Panc1 (cell line): ENCODE measurements around the gene NFIB. TPM values are rescaled to one million over a fixed set of nuclear protein-coding genes. Genes with fewer than 3 reads are reported as not detected.

ENCODE experiments used
- ATAC-seq: fragments of 200-7000 bp; cut with Tn5 transposase; 2 replicates; pipeline ENCODE4 v1.9.1; 2020; ENCODE audit warnings: mild to moderate bottlenecking, moderate library complexity
- BruUV-seq: library from RNA; stranded (reverse); fragments of 400-500 nt; replicated peaks from 2 replicates; lab custom pipeline; 2021; lab: Mats Ljungman, UMichigan
- CTCF ChIA-PET: fragments of 300-600 bp; sonication (Branson Sonifier 250); formaldehyde crosslinking; loops from one replicate; lab custom pipeline; 2022; ENCODE audit warnings: antibody characterized with exemption; lab: Charles Lee
- POLR2A ChIA-PET: fragments of 300-600 bp; sonication (Branson Sonifier 250); formaldehyde crosslinking; loops from one replicate; lab custom pipeline; 2022; ENCODE audit warnings: antibody characterized with exemption; lab: Charles Lee
- DNase-seq: peaks from one replicate; pipeline ENCODE4 v3.0.0-alpha.2; 2010; ENCODE audit warnings: low read depth, low spot score
- H3K27ac ChIP-seq: 2 replicates; pipeline ENCODE4 v1.5.1; 2011; ENCODE audit warnings: mild to moderate bottlenecking, low read length, inconsistent platforms
- H3K27me3 ChIP-seq: fragments of 200-500 bp; sonication (Bioruptor generic); 2 replicates; pipeline ENCODE4 v1.6.0; 2014; ENCODE audit warnings: low read length, inconsistent platforms; ENCODE audit not compliant: control insufficient read depth, insufficient read depth
- H3K36me3 ChIP-seq: fragments of 200-500 bp; sonication (Bioruptor generic); 2 replicates; pipeline ENCODE4 v1.5.1; 2014; ENCODE audit warnings: inconsistent platforms, mild to moderate bottlenecking, low read length, moderate library complexity; ENCODE audit not compliant: control insufficient read depth, insufficient read depth
- H3K4me1 ChIP-seq: 2 replicates; pipeline ENCODE4 v1.5.1; 2011; ENCODE audit warnings: inconsistent platforms, mild to moderate bottlenecking, low read length, moderate library complexity; ENCODE audit not compliant: control insufficient read depth, insufficient read depth
- H3K4me3 ChIP-seq, 2 experiments: 2 replicates each; pipeline ENCODE4 v1.5.1; 2011 to 2012; ENCODE audit warnings: low read depth in 2 of 2, low read length in 2 of 2, mild to moderate bottlenecking in 2 of 2, inconsistent platforms in 1 of 2, moderate library complexity in 1 of 2
- H3K9me3 ChIP-seq: fragments of 200-500 bp; sonication (Bioruptor generic); 2 replicates; pipeline ENCODE4 v1.5.1; 2014; ENCODE audit warnings: low read depth, mild to moderate bottlenecking, inconsistent platforms, low read length, moderate library complexity; ENCODE audit not compliant: control insufficient read depth, insufficient read depth
- CTCF ChIP-seq: fragments of 450-650 bp; IDR thresholded peaks from 2 replicates; pipeline ENCODE4 v1.5.1; 2017; ENCODE audit warnings: mild to moderate bottlenecking
- POLR2AphosphoS5 ChIP-seq: IDR thresholded peaks from 2 replicates; pipeline ENCODE4 v1.6.1; 2012; ENCODE audit warnings: mild to moderate bottlenecking, low read depth, low read length, moderate library complexity
- REST ChIP-seq, 2 experiments: IDR thresholded peaks; 2 replicates each; pipeline ENCODE4 v1.6.1; 2011 to 2012; ENCODE audit warnings: low read depth in 2 of 2, control low read depth in 1 of 2, low read length in 1 of 2, mild to moderate bottlenecking in 1 of 2, moderate library complexity in 1 of 2; ENCODE audit not compliant: insufficient read depth in 1 of 2
- SIN3A ChIP-seq: IDR thresholded peaks from 2 replicates; pipeline ENCODE4 v1.6.1; 2012; ENCODE audit warnings: low read depth, mild to moderate bottlenecking, low read length, moderate library complexity, borderline replicate concordance; ENCODE audit not compliant: insufficient read depth
- TCF7L2 ChIP-seq: IDR thresholded peaks from 2 replicates; pipeline ENCODE4 v1.6.1; 2011; ENCODE audit warnings: mild to moderate bottlenecking, low read depth, low read length, inconsistent platforms
- in situ Hi-C: cut with HindIII; loops from 2 replicates; pipeline ENCODE4 v1.10.0; 2016; ENCODE audit warnings: low sequenced_read_pairs, low pct_unique_long_range_greater_than_20kb
- intact Hi-C: fragments of 100-400 bp; cut with micrococcal nuclease; formaldehyde crosslinking; loops from one replicate; pipeline ENCODE4 v1.10.0; 2022; ENCODE audit not compliant: unreplicated experiment
- total RNA-seq: library from RNA; stranded (reverse); gene quantifications from one replicate; pipeline ENCODE4 v1.2.1, GENCODE V29; 2021; ENCODE audit not compliant: unreplicated experiment

The NFIB gene
- total RNA-seq, 1 experiment from 2014 or later = 26.7 TPM

DNA sequence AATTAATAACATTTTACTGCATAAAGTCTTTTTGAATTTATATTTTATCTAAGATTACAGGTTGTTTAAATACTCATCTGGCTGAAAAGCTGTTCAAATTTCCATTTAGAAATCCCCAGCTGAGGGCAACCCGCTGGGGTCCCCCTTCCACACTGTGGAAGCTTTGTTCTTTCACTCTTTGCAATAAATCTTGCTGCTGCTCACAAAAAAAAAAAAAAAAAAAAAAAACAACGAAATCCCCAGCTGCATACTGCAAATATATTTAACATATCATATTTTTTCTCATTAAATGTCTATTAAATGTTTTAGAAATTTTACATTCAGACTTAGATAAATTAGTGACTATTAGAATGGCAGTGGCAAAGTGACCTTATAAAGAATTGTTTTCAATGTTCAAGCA is 172.2 kb downstream of the NFIB start:
- H3K4me1 ChIP-seq = no peaks in the 10 kb centered on the region
- no peak for TF ChIP-seq POLR2AphosphoS5
- no peak overlapping the region for H3K4me3 ChIP-seq
- H3K27me3 ChIP-seq = no peaks in the 10 kb centered on the region
- no peak overlapping the region for H3K27ac ChIP-seq
- POLR2A ChIA-PET = no interaction called here
- CTCF ChIA-PET = no interaction called here
- intact Hi-C loops = no loop called here
- no peak for DNase-seq
- no TSS peak for BruUV-seq
- in situ Hi-C loops = no loop called here
- H3K36me3 ChIP-seq = no peaks in the 10 kb centered on the region
- no peak for ATAC-seq
- H3K9me3 ChIP-seq = no peaks in the 10 kb centered on the region

DNA sequence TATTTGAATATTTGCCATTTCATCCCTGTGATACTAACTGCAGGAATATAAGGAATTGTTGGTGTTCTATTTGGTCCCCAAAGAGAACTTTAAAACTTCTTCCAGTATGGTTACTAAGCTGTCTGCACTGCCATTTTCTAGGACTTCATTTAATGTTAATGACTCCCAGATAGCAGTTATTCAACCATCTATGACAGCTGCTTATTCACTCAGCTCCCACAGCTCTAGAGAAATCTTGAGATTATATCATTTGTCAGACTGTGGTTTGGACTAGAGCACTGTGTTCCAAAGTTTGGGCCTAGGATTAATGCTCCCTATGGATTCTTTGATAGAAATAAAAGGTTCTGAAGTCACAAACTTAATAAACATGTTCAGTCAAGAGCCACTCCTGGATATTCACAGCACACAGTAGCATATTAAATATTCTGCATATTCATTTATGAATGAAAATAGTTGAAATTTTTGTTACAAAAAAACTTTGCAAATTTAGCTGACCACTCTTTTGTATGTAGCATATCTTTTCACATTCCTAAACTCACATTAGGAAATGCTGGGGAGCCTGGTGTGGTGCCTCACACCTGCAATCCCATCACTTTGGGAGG is 173.7 kb downstream of the NFIB start:
- no peaks in the 10 kb centered on the region for H3K4me1 ChIP-seq
- TF ChIP-seq CTCF (no peak), POLR2AphosphoS5 (no peak), SIN3A (no peak), REST (IDR thresholded peaks at IDR 0.05; ENCODE audit: insufficient read depth in 1 of 2, low read depth in 2 of 2, low read length in 1 of 2) (no peak), TCF7L2 (no peak)
- in situ Hi-C loops = no loop called here
- CTCF ChIA-PET = interaction anchor here (0.6 kb wide), 1 partner anchor 204 kb away, joined by 4 read pairs; no protein-coding TSS in a partner anchor
- no peak for DNase-seq
- no peaks in the 10 kb centered on the region for H3K27me3 ChIP-seq
- POLR2A ChIA-PET = no interaction called here
- ATAC-seq = no peak
- no peak overlapping the region for H3K27ac ChIP-seq
- intact Hi-C loops = no loop called here
- H3K9me3 ChIP-seq = no peaks in the 10 kb centered on the region
- no TSS peak for BruUV-seq
- no peaks in the 10 kb centered on the region for H3K36me3 ChIP-seq
- H3K4me3 ChIP-seq = no peak overlapping the region

GRCh38 chr9:14139287-14139686 is 174.7 kb downstream of the NFIB start:
- BruUV-seq = no TSS peak
- TF ChIP-seq REST (IDR thresholded peaks at IDR 0.05; ENCODE audit: insufficient read depth in 1 of 2, low read depth in 2 of 2, low read length in 1 of 2) (no peak), POLR2AphosphoS5 (no peak)
- ATAC-seq = no peak
- ChIA-PET CTCF (no interaction called here), POLR2A (no interaction called here)
- Histone ChIP-seq H3K4me1 (no peaks in the 10 kb centered on the region), H3K9me3 (no peaks in the 10 kb centered on the region), H3K27ac (no peak overlapping the region), H3K36me3 (no peaks in the 10 kb centered on the region), H3K27me3 (no peaks in the 10 kb centered on the region), H3K4me3 (no peak overlapping the region)
- in situ Hi-C loops (no loop called here), intact Hi-C loops (no loop called here)
- no peak for DNase-seq
